GM23338 (cell line): Measurements from ENCODE around the gene MAPRE2. TPM values are rescaled to one million over a fixed set of nuclear protein-coding genes. Genes with fewer than 3 reads are reported as not detected.

Experiments used
- ATAC-seq: fragments of 200-7000 bp; cut with Tn5 transposase; 3 replicates; pipeline ENCODE4 v1.9.1; 2020
- DNase-seq: peaks from one replicate; pipeline ENCODE4 v3.0.0-alpha.2; 2015; ENCODE audit warnings: low spot score
- H2AFZ ChIP-seq: fragments of 200-600 bp; sonication (generic); 2 replicates; pipeline ENCODE4 v1.8.0; 2016; ENCODE audit warnings: antibody characterized with exemption, mild to moderate bottlenecking, moderate library complexity
- H3F3A ChIP-seq: fragments of 200-600 bp; sonication (generic); replicated peaks from 2 replicates; pipeline ENCODE4 v1.8.0; 2017; ENCODE audit warnings: antibody characterized with exemption, mixed run types, low read depth
- H3K27ac ChIP-seq: fragments of 200-600 bp; sonication (generic); 2 replicates; pipeline ENCODE4 v1.6.1; 2016; ENCODE audit warnings: low read depth
- H3K27me3 ChIP-seq: fragments of 200-600 bp; sonication (generic); 2 replicates; pipeline ENCODE4 v1.8.0; 2016; ENCODE audit warnings: mild to moderate bottlenecking, mixed run types, moderate library complexity; ENCODE audit not compliant: insufficient read depth
- H3K36me3 ChIP-seq: fragments of 200-600 bp; sonication (generic); 2 replicates; pipeline ENCODE4 v1.8.0; 2016; ENCODE audit warnings: mild to moderate bottlenecking; ENCODE audit not compliant: insufficient read depth
- H3K4me1 ChIP-seq: fragments of 200-600 bp; sonication (generic); 2 replicates; pipeline ENCODE4 v1.8.0; 2016; ENCODE audit warnings: mild to moderate bottlenecking, moderate library complexity; ENCODE audit not compliant: insufficient read depth
- H3K4me2 ChIP-seq: fragments of 200-600 bp; sonication (generic); 2 replicates; pipeline ENCODE4 v1.7.1; 2017; ENCODE audit warnings: mixed run types
- H3K4me3 ChIP-seq: fragments of 200-600 bp; sonication (generic); 2 replicates; pipeline ENCODE4 v1.6.1; 2016; ENCODE audit warnings: mixed run types
- H3K79me2 ChIP-seq: fragments of 200-600 bp; sonication (generic); replicated peaks from 2 replicates; pipeline ENCODE4 v1.8.0; 2017; ENCODE audit warnings: mild to moderate bottlenecking; ENCODE audit not compliant: insufficient read depth
- H3K9me2 ChIP-seq: fragments of 200-600 bp; sonication (generic); 2 replicates; pipeline ENCODE4 v1.8.0; 2017; ENCODE audit not compliant: insufficient read depth
- H4K20me1 ChIP-seq: fragments of 200-600 bp; sonication (generic); replicated peaks from 2 replicates; pipeline ENCODE4 v1.8.0; 2017; ENCODE audit warnings: mild to moderate bottlenecking; ENCODE audit not compliant: insufficient read depth
- H3K27ac Mint-ChIP-seq: 2 replicates; pipeline ENCODE4 v1.8.0; 2020; ENCODE audit warnings: inconsistent platforms, mild to moderate bottlenecking, moderate library complexity, mixed read lengths
- H3K27me3 Mint-ChIP-seq: 3 replicates; pipeline ENCODE4 v1.8.0; 2022; ENCODE audit warnings: low read depth, mild to moderate bottlenecking, moderate library complexity, mixed read lengths, inconsistent platforms; ENCODE audit not compliant: insufficient read depth, poor library complexity
- H3K36me3 Mint-ChIP-seq: 3 replicates; pipeline ENCODE4 v1.8.0; 2021; ENCODE audit warnings: low read depth, mild to moderate bottlenecking, inconsistent platforms, moderate library complexity, mixed read lengths
- H3K4me1 Mint-ChIP-seq: 3 replicates; pipeline ENCODE4 v1.8.0; 2020; ENCODE audit warnings: mild to moderate bottlenecking, inconsistent platforms, mixed read lengths
- H3K4me3 Mint-ChIP-seq: 3 replicates; pipeline ENCODE4 v1.8.0; 2021; ENCODE audit warnings: moderate library complexity, mild to moderate bottlenecking, inconsistent platforms, mixed read lengths
- H3K9me3 Mint-ChIP-seq: 3 replicates; pipeline ENCODE4 v1.8.0; 2020; ENCODE audit warnings: moderate library complexity, mild to moderate bottlenecking, inconsistent platforms, mixed read lengths
- CREB1 ChIP-seq: fragments of 250-450 bp; sonication (Bioruptor Pico); IDR thresholded peaks from 2 replicates; pipeline ENCODE4 v1.5.0; 2020; ENCODE audit warnings: low read depth, mild to moderate bottlenecking, moderate library complexity
- JUNB ChIP-seq: IDR thresholded peaks from one replicate; pipeline ENCODE4 v1.6.1; 2016; ENCODE audit warnings: antibody characterized with exemption; ENCODE audit not compliant: unreplicated experiment
- polyA plus RNA-seq: library from polyadenylated mRNA; unstranded; fragments of >200 nt; fragmentation: Nextera tagmentation; extraction: Ambion mirVana; gene quantifications from 2 replicates; pipeline ENCODE4 v1.2.1, GENCODE V29; 2016
- total RNA-seq: library from RNA; depleted of rRNA; stranded (reverse); fragments of >200 nt; shearing (Covaris generic); gene quantifications from 2 replicates; pipeline ENCODE4 v1.2.3, GENCODE V29; 2014
- TF ChIP-seq, protein P1 (sequence below): fragments of 250-450 bp; sonication (Bioruptor Pico); IDR thresholded peaks from 2 replicates; pipeline ENCODE4 v1.5.0; 2020; ENCODE audit warnings: mild to moderate bottlenecking, moderate library complexity
- TF ChIP-seq, protein P2 (sequence below): IDR thresholded peaks from 2 replicates; pipeline ENCODE4 v1.6.1; 2016; ENCODE audit warnings: antibody characterized with exemption
- TF ChIP-seq, protein P3 (sequence below), 2 experiments: fragments of 200-600 bp in 1 of 2; sonication (generic) in 1 of 2; conservative IDR thresholded peaks; 2 replicates each; pipeline versions ENCODE4 v1.5.1 to v1.6.1; 2016 to 2017; ENCODE audit warnings: antibody characterized with exemption in 2 of 2, low read depth in 2 of 2, mild to moderate bottlenecking in 2 of 2, moderate library complexity in 1 of 2

MAPRE2 gene
- total and polyA plus RNA-seq, 2 experiments from 2014 or later, result 17.8 to 40.4 TPM

DNA sequence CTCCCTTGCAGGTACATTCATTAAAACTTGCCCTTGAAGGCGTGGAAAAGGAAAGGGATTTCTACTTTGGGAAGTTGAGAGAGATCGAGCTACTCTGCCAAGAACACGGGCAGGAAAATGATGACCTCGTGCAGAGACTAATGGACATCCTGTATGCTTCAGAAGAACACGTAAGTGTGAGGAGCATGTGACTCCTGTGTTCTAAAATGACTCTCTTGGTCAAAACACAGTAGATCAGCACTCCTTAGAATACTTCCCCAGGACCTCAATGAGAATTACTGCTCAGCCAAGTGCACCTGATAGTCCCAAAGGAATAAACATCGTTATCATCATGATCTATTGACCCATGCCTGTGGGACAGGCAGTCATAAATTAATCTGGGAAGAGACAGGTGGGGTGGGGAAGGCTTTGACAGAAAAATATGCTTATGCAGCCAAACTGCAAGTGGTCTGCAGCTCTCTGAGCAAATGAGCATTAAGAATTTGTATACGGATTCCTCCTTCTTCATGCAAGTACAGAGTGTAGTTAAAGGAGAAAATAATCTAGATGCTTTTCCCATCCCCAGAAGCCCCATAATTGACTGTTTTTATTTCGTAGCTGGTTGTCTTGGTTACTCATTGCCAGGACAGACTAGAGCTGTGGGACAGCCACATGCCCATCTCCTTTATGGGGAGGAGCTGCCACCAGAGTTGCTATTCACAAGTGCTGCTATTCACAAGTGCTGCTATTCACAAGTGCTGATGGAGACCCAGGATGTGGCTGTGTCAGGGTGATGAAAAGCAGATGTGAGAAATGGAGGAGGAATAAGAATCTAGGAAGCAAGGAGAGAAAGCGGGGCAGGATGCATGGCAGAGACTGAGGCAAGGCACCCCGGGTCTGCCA is 91.0 kb downstream of the MAPRE2 start:
- H3K27ac Mint-ChIP-seq, result no peak overlapping the region
- ATAC-seq, result no peak
- H3K4me3 Mint-ChIP-seq, result no peak overlapping the region

More for the DNA sequence above, 91.0 kb downstream of the MAPRE2 start:
- Histone ChIP-seq H3K36me3 (no peaks in the 10 kb centered on the region), H3K27me3 (no peaks in the 10 kb centered on the region), H4K20me1 (no peaks in the 10 kb centered on the region), H3K4me3 (no peak overlapping the region), H3K79me2 (no peaks in the 10 kb centered on the region), H3K27ac (no peak overlapping the region), H3K9me2 (no peaks in the 10 kb centered on the region), H3F3A (no peaks in the 10 kb centered on the region), H3K4me1 (no peaks in the 10 kb centered on the region; the same call in 1 of the 2 replicates), H3K4me2 (no peak overlapping the region), H2AFZ (no peak overlapping the region)
- Mint-ChIP-seq H3K9me3 (no peaks in the 10 kb centered on the region), H3K4me1 (peaks cover 13% of the 10 kb centered on the region; the same call in 2 of the 3 replicates), H3K36me3 (no peaks in the 10 kb centered on the region; the same call in 1 of the 3 replicates), H3K27me3 (peaks cover 2% of the 10 kb centered on the region)
- TF ChIP-seq, protein P1, sequence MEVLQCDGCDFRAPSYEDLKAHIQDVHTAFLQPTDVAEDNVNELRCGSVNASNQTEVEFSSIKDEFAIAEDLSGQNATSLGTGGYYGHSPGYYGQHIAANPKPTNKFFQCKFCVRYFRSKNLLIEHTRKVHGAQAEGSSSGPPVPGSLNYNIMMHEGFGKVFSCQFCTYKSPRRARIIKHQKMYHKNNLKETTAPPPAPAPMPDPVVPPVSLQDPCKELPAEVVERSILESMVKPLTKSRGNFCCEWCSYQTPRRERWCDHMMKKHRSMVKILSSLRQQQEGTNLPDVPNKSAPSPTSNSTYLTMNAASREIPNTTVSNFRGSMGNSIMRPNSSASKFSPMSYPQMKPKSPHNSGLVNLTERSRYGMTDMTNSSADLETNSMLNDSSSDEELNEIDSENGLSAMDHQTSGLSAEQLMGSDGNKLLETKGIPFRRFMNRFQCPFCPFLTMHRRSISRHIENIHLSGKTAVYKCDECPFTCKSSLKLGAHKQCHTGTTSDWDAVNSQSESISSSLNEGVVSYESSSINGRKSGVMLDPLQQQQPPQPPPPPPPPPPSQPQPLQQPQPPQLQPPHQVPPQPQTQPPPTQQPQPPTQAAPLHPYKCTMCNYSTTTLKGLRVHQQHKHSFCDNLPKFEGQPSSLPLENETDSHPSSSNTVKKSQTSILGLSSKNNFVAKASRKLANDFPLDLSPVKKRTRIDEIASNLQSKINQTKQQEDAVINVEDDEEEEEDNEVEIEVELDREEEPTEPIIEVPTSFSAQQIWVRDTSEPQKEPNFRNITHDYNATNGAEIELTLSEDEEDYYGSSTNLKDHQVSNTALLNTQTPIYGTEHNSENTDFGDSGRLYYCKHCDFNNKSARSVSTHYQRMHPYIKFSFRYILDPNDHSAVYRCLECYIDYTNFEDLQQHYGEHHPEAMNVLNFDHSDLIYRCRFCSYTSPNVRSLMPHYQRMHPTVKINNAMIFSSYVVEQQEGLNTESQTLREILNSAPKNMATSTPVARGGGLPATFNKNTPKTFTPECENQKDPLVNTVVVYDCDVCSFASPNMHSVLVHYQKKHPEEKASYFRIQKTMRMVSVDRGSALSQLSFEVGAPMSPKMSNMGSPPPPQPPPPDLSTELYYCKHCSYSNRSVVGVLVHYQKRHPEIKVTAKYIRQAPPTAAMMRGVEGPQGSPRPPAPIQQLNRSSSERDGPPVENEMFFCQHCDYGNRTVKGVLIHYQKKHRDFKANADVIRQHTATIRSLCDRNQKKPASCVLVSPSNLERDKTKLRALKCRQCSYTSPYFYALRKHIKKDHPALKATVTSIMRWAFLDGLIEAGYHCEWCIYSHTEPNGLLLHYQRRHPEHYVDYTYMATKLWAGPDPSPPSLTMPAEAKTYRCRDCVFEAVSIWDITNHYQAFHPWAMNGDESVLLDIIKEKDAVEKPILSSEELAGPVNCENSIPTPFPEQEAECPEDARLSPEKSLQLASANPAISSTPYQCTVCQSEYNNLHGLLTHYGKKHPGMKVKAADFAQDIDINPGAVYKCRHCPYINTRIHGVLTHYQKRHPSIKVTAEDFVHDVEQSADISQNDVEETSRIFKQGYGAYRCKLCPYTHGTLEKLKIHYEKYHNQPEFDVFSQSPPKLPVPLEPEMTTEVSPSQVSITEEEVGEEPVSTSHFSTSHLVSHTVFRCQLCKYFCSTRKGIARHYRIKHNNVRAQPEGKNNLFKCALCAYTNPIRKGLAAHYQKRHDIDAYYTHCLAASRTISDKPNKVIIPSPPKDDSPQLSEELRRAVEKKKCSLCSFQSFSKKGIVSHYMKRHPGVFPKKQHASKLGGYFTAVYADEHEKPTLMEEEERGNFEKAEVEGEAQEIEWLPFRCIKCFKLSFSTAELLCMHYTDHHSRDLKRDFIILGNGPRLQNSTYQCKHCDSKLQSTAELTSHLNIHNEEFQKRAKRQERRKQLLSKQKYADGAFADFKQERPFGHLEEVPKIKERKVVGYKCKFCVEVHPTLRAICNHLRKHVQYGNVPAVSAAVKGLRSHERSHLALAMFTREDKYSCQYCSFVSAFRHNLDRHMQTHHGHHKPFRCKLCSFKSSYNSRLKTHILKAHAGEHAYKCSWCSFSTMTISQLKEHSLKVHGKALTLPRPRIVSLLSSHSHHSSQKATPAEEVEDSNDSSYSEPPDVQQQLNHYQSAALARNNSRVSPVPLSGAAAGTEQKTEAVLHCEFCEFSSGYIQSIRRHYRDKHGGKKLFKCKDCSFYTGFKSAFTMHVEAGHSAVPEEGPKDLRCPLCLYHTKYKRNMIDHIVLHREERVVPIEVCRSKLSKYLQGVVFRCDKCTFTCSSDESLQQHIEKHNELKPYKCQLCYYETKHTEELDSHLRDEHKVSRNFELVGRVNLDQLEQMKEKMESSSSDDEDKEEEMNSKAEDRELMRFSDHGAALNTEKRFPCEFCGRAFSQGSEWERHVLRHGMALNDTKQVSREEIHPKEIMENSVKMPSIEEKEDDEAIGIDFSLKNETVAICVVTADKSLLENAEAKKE, result no peak
- TF ChIP-seq, protein P2, sequence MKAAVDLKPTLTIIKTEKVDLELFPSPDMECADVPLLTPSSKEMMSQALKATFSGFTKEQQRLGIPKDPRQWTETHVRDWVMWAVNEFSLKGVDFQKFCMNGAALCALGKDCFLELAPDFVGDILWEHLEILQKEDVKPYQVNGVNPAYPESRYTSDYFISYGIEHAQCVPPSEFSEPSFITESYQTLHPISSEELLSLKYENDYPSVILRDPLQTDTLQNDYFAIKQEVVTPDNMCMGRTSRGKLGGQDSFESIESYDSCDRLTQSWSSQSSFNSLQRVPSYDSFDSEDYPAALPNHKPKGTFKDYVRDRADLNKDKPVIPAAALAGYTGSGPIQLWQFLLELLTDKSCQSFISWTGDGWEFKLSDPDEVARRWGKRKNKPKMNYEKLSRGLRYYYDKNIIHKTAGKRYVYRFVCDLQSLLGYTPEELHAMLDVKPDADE, result no peak
- TF ChIP-seq CREB1 (no peak), JUNB (no peak)
- TF ChIP-seq, protein P3, sequence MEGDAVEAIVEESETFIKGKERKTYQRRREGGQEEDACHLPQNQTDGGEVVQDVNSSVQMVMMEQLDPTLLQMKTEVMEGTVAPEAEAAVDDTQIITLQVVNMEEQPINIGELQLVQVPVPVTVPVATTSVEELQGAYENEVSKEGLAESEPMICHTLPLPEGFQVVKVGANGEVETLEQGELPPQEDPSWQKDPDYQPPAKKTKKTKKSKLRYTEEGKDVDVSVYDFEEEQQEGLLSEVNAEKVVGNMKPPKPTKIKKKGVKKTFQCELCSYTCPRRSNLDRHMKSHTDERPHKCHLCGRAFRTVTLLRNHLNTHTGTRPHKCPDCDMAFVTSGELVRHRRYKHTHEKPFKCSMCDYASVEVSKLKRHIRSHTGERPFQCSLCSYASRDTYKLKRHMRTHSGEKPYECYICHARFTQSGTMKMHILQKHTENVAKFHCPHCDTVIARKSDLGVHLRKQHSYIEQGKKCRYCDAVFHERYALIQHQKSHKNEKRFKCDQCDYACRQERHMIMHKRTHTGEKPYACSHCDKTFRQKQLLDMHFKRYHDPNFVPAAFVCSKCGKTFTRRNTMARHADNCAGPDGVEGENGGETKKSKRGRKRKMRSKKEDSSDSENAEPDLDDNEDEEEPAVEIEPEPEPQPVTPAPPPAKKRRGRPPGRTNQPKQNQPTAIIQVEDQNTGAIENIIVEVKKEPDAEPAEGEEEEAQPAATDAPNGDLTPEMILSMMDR (conservative IDR thresholded peaks at IDR 0.05; ENCODE audit: low read depth in 2 of 2), result no peak
- DNase-seq, result no peak
